Neural cell (in vitro differentiated cells): Measurements from ENCODE around the gene CFAP100. TPM values are rescaled to one million over a fixed set of nuclear protein-coding genes. Genes with fewer than 3 reads are reported as not detected.
A peak's percentile ranks its signal among the peaks of the same experiment; 100 is the strongest.

ENCODE experiments used
- H2AFZ ChIP-seq: fragments of 200-600, 300-800 bp; sonication (generic), shearing (Covaris generic); 2 replicates; pipeline ENCODE4 v1.6.0; 2014; ENCODE audit warnings: low read depth, mild to moderate bottlenecking, antibody characterized with exemption, low read length, moderate library complexity
- H3F3A ChIP-seq: fragments of 200-600 bp; shearing (Covaris generic); 2 replicates; pipeline ENCODE4 v1.6.1; 2016; ENCODE audit warnings: mild to moderate bottlenecking, moderate library complexity, mixed read lengths, antibody characterized with exemption, low read length; ENCODE audit not compliant: insufficient read depth, poor library complexity, severe bottlenecking
- H3K27ac ChIP-seq: fragments of 200-600, 300-800 bp; sonication (generic), shearing (Covaris generic); 2 replicates; pipeline ENCODE4 v1.5.1; 2014; ENCODE audit warnings: mild to moderate bottlenecking, low read length, moderate library complexity
- H3K27me3 ChIP-seq: fragments of 300-800, 200-600 bp; sonication (generic), shearing (Covaris generic); 2 replicates; pipeline ENCODE4 v1.6.0; 2014; ENCODE audit warnings: mild to moderate bottlenecking, low read depth, low read length, moderate library complexity; ENCODE audit not compliant: insufficient read depth
- H3K36me3 ChIP-seq: fragments of 300-800, 200-600 bp; sonication (generic), shearing (Covaris generic); 2 replicates; pipeline ENCODE4 v1.5.1; 2014; ENCODE audit warnings: mild to moderate bottlenecking, antibody characterized with exemption, low read length, moderate library complexity; ENCODE audit not compliant: insufficient read depth
- H3K4me2 ChIP-seq: fragments of 300-800, 200-600 bp; sonication (generic), shearing (Covaris generic); 2 replicates; pipeline ENCODE4 v1.6.0; 2014; ENCODE audit warnings: mild to moderate bottlenecking, low read length
- H3K4me3 ChIP-seq: fragments of 300-800, 200-600 bp; sonication (generic), shearing (Covaris generic); 2 replicates; pipeline ENCODE4 v1.5.1; 2014; ENCODE audit warnings: mild to moderate bottlenecking, low read length, moderate library complexity
- H3K79me2 ChIP-seq: fragments of 200-600 bp; shearing (Covaris generic); replicated peaks from 2 replicates; pipeline ENCODE4 v1.6.0; 2014; ENCODE audit warnings: mild to moderate bottlenecking, low read length, moderate library complexity; ENCODE audit not compliant: insufficient read depth
- H3K9ac ChIP-seq: fragments of 300-800, 200-600 bp; sonication (generic), shearing (Covaris generic); 2 replicates; pipeline ENCODE4 v1.6.1; 2016; ENCODE audit warnings: mild to moderate bottlenecking, low read length, mixed read lengths
- H3K9me2 ChIP-seq: fragments of 200-600 bp; shearing (Covaris generic); 2 replicates; pipeline ENCODE4 v1.6.1; 2016; ENCODE audit warnings: mild to moderate bottlenecking, low read length, mixed read lengths; ENCODE audit not compliant: insufficient read depth
- H3K9me3 ChIP-seq: fragments of 200-600, 300-800 bp; sonication (generic), shearing (Covaris generic); 2 replicates; pipeline ENCODE4 v1.6.1; 2016; ENCODE audit warnings: mild to moderate bottlenecking, mixed run types, low read length, moderate library complexity, mixed read lengths
- H4K20me1 ChIP-seq: fragments of 200-600 bp; shearing (Covaris generic); 2 replicates; pipeline ENCODE4 v1.6.1; 2016; ENCODE audit warnings: mild to moderate bottlenecking, mixed run types; ENCODE audit not compliant: insufficient read depth
- EP300 ChIP-seq: fragments of 450-650 bp; conservative IDR thresholded peaks from 2 replicates; pipeline ENCODE4 v1.6.1; 2014; ENCODE audit warnings: antibody characterized with exemption, mild to moderate bottlenecking, moderate library complexity; ENCODE audit not compliant: poor library complexity, severe bottlenecking
- EZH2 ChIP-seq: fragments of 200-600, 300-800 bp; shearing (Covaris generic), sonication (generic); IDR thresholded peaks from 2 replicates; pipeline ENCODE4 v1.6.1; 2014; ENCODE audit warnings: antibody characterized with exemption, low read length, borderline replicate concordance, mild to moderate bottlenecking; ENCODE audit not compliant: insufficient read depth, poor library complexity, severe bottlenecking
- MXI1 ChIP-seq: fragments of 450-650 bp; conservative IDR thresholded peaks from 2 replicates; pipeline ENCODE4 v1.6.1; 2014; ENCODE audit warnings: antibody characterized with exemption, mild to moderate bottlenecking; ENCODE audit not compliant: poor library complexity, severe bottlenecking
- POLR2AphosphoS5 ChIP-seq: IDR thresholded peaks from 2 replicates; pipeline ENCODE4 v1.6.1; 2012
- RAD21 ChIP-seq: fragments of 450-650 bp; conservative IDR thresholded peaks from 2 replicates; pipeline ENCODE4 v1.6.1; 2014; ENCODE audit warnings: antibody characterized with exemption, mild to moderate bottlenecking, moderate library complexity
- SMC3 ChIP-seq: fragments of 450-650 bp; conservative IDR thresholded peaks from 2 replicates; pipeline ENCODE4 v1.6.1; 2014; ENCODE audit warnings: antibody characterized with exemption, mild to moderate bottlenecking, moderate library complexity; ENCODE audit not compliant: poor library complexity
- TAF1 ChIP-seq: IDR thresholded peaks from 2 replicates; pipeline ENCODE4 v1.6.1; 2012; ENCODE audit warnings: low read depth
- polyA plus RNA-seq: library from polyadenylated mRNA; depleted of rRNA; stranded (reverse); fragments of >200 nt; gene quantifications from 2 replicates; pipeline ENCODE4 v1.2.3, GENCODE V29; 2014
- TF ChIP-seq, protein P1 (sequence below): IDR thresholded peaks from 2 replicates; pipeline ENCODE4 v1.6.1; 2012; ENCODE audit warnings: borderline replicate concordance
- TF ChIP-seq, protein P2 (sequence below): fragments of 450-650 bp; IDR thresholded peaks from 2 replicates; pipeline ENCODE4 v1.5.1; 2014; ENCODE audit warnings: antibody characterized with exemption, mild to moderate bottlenecking, moderate library complexity; ENCODE audit not compliant: poor library complexity, severe bottlenecking

Gene CFAP100
- polyA plus RNA-seq, 1 donor from 2014 or later = not detected

DNA sequence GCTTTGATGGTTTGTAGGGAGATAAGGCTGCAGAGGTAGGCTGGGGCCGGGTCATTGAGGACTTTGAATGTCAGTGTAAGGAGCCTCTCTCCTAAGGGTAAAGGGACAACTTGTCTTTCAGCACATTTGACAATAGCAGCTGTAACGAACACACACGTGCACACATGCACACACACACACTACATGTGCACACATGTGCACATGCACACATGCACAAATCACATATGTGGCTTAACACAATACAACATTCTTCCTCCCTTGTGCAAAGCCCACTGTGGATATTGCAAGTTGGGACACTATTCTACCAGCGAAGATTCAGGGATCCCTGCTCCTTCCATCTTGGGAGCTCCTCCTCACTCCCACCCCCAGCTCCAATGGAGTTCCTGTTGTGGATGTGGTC, 1.1 kb upstream of the CFAP100 start:
- H3K36me3 ChIP-seq = no peaks in the 10 kb centered on the region
- TF ChIP-seq EZH2 (no peak), RAD21 (no peak), TAF1 (no peak), MXI1 (no peak), SMC3 (no peak), EP300 (no peak), POLR2AphosphoS5 (no peak)
- TF ChIP-seq, protein P1, sequence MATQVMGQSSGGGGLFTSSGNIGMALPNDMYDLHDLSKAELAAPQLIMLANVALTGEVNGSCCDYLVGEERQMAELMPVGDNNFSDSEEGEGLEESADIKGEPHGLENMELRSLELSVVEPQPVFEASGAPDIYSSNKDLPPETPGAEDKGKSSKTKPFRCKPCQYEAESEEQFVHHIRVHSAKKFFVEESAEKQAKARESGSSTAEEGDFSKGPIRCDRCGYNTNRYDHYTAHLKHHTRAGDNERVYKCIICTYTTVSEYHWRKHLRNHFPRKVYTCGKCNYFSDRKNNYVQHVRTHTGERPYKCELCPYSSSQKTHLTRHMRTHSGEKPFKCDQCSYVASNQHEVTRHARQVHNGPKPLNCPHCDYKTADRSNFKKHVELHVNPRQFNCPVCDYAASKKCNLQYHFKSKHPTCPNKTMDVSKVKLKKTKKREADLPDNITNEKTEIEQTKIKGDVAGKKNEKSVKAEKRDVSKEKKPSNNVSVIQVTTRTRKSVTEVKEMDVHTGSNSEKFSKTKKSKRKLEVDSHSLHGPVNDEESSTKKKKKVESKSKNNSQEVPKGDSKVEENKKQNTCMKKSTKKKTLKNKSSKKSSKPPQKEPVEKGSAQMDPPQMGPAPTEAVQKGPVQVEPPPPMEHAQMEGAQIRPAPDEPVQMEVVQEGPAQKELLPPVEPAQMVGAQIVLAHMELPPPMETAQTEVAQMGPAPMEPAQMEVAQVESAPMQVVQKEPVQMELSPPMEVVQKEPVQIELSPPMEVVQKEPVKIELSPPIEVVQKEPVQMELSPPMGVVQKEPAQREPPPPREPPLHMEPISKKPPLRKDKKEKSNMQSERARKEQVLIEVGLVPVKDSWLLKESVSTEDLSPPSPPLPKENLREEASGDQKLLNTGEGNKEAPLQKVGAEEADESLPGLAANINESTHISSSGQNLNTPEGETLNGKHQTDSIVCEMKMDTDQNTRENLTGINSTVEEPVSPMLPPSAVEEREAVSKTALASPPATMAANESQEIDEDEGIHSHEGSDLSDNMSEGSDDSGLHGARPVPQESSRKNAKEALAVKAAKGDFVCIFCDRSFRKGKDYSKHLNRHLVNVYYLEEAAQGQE = no peak
- TF ChIP-seq, protein P2, sequence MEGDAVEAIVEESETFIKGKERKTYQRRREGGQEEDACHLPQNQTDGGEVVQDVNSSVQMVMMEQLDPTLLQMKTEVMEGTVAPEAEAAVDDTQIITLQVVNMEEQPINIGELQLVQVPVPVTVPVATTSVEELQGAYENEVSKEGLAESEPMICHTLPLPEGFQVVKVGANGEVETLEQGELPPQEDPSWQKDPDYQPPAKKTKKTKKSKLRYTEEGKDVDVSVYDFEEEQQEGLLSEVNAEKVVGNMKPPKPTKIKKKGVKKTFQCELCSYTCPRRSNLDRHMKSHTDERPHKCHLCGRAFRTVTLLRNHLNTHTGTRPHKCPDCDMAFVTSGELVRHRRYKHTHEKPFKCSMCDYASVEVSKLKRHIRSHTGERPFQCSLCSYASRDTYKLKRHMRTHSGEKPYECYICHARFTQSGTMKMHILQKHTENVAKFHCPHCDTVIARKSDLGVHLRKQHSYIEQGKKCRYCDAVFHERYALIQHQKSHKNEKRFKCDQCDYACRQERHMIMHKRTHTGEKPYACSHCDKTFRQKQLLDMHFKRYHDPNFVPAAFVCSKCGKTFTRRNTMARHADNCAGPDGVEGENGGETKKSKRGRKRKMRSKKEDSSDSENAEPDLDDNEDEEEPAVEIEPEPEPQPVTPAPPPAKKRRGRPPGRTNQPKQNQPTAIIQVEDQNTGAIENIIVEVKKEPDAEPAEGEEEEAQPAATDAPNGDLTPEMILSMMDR = no peak
- no peak overlapping the region for H3K27ac ChIP-seq
- H3K4me2 ChIP-seq = no peak overlapping the region
- H3K4me3 ChIP-seq = no peak overlapping the region
- no peaks in the 10 kb centered on the region for H3K9me3 ChIP-seq
- no peak overlapping the region for H3K9ac ChIP-seq
- no peaks in the 10 kb centered on the region for H4K20me1 ChIP-seq
- no peaks in the 10 kb centered on the region for H3F3A ChIP-seq
- no peak overlapping the region for H2AFZ ChIP-seq
- H3K79me2 ChIP-seq = no peaks in the 10 kb centered on the region
- no peaks in the 10 kb centered on the region for H3K9me2 ChIP-seq
- H3K27me3 ChIP-seq = no peaks in the 10 kb centered on the region

DNA sequence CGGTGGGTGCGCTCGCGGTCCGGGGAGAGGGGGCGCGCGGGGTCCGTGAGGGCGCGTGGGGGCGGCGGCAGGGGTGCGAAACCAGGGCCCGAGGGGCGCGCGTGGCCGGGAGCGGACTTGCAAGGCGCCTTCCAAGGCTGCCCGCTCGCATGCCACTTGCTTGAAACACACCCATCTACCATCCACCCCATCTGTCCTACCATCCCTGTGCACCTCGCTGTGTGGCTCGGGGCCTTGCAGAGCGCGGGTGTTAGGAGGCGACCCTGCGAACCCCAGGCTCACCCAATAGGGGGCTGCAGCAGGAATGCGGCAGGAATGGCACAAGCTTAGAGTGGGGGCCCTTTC, 240 bp downstream of the CFAP100 start:
- Histone ChIP-seq H2AFZ (peak overlapping the region; percentile 91), H3K9me2 (no peaks in the 10 kb centered on the region), H3K9ac (peak overlapping the region; percentile 47), H3K4me3 (peak overlapping the region; percentile 53), H3K27ac (peak overlapping the region; percentile 20), H3K79me2 (no peaks in the 10 kb centered on the region), H4K20me1 (no peaks in the 10 kb centered on the region), H3K36me3 (no peaks in the 10 kb centered on the region), H3F3A (no peaks in the 10 kb centered on the region), H3K27me3 (no peaks in the 10 kb centered on the region), H3K9me3 (no peaks in the 10 kb centered on the region), H3K4me2 (no peak overlapping the region)
- no peak for TF ChIP-seq EZH2
- peak; percentile 5 for TF ChIP-seq SMC3
